GM18907 (cell line): Measurements from ENCODE around the gene EHBP1.
"Not testable (repeated sequence)": the region's sequence is repeated elsewhere in the genome, so short reads cannot be mapped to it uniquely, and the experiment has no call there.

ENCODE experiments used
- ATAC-seq: cut with Tn5 transposase; IDR thresholded peaks from one replicate; pipeline ENCODE4 v1.9.1; 2021; ENCODE audit warnings: mild to moderate bottlenecking, moderate library complexity; ENCODE audit not compliant: unreplicated experiment

Gene EHBP1

DNA sequence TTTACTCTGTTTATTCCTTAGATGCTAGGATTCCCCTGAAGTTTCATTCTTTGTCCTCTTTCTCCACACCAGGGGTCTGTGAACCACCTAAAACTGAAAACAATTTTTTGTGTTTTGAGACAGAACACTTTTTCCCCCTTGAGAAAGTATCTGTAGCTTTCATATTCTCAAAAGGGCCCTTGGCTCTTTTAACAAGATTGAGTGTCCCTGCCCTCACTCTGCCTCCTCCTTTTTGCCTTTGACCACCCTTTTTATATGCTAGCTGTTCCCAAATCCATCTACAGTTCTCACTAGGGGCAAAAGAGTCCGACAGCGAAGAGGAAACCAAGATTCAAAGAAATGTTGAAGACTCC, 883 bp upstream of the EHBP1 start:
- ATAC-seq = no peak

- ATAC-seq = peak; percentile 6
Measured at GRCh38 chr2:62705859-62706720, 577 bp downstream of the EHBP1 start.

DNA sequence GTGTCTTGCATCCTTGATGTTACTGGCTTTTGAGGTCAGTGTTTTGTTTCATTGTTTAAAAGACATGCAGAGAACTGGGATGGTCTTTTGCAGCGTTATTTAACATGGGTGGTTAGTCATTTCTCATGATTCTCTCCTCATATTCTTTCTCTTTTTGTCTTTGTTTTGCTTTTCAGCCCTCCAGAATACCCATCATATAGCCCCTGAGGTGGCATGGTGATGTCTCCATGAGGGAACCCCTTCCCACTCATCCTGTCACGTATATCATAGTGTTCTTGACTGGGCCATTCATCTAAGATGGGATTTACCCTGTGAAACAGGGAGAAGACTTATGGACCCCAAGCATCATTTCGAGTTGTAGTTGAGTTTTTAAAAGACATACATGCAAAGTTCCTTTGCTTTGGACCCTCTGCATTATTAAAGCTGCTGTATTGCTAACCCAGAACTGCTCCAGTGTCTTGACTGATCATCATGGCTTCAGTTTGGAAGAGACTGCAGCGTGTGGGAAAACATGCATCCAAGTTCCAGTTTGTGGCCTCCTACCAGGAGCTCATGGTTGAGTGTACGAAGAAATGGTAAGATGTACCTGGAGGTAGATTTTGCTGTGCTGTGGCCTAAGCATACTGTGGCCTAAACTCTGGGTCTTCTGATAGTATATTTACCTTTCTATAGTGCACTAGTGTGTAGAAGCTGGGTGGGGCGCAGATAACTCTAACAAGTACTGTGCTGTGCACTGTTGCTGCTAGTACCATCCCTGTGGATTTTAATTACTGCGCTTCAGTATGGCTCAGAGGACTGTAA, 1.4 kb downstream of the EHBP1 start:
- no peak for ATAC-seq

- no peak for ATAC-seq
Measured at GRCh38 chr2:62708751-62709150, 3.2 kb downstream of the EHBP1 start.

GRCh38 chr2:62711832-62712494, 6.5 kb downstream of the EHBP1 start:
- no peak for ATAC-seq

DNA sequence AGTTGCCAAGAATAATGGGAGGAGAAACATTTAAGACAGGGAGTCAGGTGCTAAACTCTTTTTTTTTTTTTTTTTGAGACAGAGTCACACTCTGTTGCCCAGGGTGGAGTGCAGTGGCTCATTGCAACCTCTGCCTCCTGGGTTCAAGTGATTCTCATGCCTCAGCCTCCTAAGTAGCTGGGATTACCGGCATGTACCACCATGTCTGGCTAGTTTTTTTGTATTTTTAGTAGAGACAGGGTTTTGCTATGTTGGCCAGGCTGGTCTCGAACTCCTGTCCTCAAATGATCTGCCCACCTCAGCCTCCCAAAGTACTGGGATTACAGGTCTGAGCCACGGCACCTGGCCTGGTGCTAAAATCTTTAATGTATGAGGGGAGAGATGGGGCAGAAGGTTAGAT, 7.7 kb downstream of the EHBP1 start:
- not testable (repeated sequence) for ATAC-seq

GRCh38 chr2:62713837-62714236, 8.3 kb downstream of the EHBP1 start:
- no peak for ATAC-seq

DNA sequence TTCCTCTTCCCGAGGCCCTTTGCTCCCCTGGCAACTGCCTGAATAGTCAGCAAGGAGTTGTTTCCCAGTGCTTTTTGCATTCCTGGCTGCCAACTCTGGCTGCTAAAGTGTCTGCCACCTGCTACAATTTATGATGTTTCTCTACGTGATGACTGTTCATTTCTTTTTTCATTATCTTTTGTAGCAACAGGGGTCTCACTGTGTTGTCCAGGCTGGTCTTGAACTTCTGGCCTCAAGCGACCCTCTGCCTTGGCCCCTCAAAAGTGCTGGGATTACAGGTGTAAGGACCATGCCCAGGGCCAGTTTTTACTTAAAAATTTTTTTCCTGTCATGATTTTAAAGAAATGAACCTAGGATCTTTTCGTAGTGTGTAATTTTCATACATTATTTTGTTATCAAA, 11.3 kb downstream of the EHBP1 start:
- no peak for ATAC-seq

GRCh38 chr2:62717503-62718081, 12.1 kb downstream of the EHBP1 start:
- ATAC-seq = no peak

DNA sequence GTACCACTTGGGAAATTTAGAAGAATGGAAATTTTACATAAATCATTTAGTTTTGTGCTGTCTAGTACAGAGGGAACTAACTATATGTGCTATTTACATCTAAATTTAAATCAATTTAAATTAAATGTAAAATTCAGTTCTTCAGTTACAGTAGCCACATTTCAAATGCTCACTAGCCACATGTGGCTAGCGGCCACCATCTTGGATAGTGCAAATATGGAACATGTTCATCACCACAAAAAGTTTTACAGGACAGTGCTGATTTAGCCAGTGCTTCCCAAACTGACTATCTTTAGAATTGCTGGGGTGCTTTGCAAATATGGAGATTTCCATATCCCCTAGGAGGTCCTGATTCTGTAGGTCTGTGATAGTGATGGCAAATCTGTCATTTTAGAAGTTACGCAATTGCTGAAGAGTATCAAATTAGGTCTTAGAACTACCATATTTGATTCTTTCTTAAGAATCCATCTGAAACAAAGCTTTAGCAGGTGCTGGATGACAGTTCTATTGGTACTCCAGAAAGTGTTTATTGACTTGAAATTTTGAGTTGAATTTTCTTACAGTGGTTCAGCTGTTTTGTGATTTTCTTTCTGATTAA, 12.8 kb downstream of the EHBP1 start:
- no peak for ATAC-seq

GRCh38 chr2:62719757-62720156, 14.2 kb downstream of the EHBP1 start:
- no peak for ATAC-seq

DNA sequence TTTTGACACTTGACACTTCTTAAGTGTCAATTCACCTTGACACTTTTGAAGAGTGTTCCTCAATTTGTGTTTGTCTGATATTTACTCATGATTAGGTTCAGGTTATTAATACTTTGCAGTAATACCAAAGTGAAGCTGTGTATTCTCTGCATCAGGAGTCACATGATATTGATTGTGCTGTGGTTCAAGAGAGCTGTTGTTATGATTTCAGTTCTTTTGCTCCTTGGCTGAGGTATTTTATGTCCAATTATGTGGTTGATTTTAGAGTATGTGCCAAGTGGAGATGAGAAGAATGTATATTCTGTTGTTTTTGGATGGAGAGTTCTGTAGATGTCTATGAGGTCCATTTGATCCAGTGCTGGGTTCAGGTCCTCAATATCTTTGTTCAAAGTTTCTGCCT, 17.2 kb downstream of the EHBP1 start:
- no peak for ATAC-seq

DNA sequence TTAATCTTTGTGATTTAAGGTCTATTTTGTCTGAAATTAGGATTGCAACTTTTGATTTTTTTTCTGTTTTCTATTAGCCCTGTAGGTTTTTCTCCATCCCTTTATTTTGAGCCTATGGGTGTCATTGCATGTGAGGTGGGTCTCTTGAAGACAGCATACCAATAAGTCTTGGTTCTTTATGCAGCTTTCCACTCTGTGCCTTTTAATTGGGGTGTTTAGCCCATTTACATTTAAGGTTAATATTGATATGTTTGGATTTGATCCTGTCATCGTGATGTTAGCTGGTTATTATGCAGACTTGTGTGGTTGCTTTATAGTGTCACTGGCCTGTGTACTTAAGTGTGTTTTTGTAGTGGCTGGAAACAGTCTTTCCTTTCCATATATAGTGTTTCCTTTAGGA, 17.7 kb downstream of the EHBP1 start:
- ATAC-seq = no peak

- ATAC-seq = no peak
Measured at GRCh38 chr2:62724106-62724505, 18.6 kb downstream of the EHBP1 start.

- ATAC-seq = no peak
Measured at GRCh38 chr2:62724886-62725711, 19.6 kb downstream of the EHBP1 start.

DNA sequence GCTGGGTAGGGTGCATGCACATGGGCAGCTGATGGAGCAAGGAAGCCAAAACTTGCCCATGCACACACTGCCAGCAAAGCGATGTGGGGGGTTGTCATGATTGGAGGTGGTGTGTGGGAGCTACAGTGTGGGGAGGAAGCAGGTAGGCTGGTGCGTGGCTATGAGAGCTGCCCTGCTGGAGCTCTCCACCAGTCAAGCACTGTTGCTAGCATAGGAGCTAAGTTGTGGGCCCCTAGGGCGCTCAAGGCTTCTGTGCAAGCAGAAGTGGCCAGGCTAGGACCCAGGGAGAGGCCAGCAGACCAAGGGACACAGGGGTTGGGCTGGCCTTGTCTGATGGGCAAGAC, 20.2 kb downstream of the EHBP1 start:
- no peak for ATAC-seq

GRCh38 chr2:62727259-62727867, 21.9 kb downstream of the EHBP1 start:
- no peak for ATAC-seq

- no peak for ATAC-seq
Measured at GRCh38 chr2:62727876-62728566, 22.5 kb downstream of the EHBP1 start.

DNA sequence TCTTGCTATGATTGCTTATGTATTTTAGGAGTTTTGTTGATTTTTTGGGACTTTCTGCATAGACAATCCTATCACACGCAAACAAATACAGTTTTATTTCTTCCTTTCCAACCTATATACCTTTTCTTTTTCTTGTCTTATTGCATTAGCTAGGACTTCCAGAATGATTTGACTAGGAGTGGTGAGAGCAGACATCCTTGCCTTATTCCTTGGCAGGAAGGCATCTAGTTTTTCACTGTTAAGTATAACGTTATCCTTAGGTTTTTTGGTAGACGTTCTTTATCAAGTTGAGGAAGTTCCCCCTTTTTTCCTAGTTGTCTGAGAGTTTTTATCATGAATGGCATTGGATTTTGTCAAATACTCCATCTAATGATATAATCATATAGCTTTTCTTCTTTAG, 25.8 kb downstream of the EHBP1 start:
- no peak for ATAC-seq
